ENCODE data around the gene NEUROD2.

NEUROD2 gene

GRCh38 chr17:39618246-39618913 lies 10.7 kb upstream of the NEUROD2 start:
- DNase-seq = peak; percentile 24

- peak; percentile 68 for DNase-seq
These were observed 9.9 kb upstream of the NEUROD2 start for GRCh38 chr17:39617446-39618245.

GRCh38 chr17:39617100-39617445 lies 9.4 kb upstream of the NEUROD2 start:
- DNase-seq = no peak

- no peak for DNase-seq
These were observed 7.7 kb upstream of the NEUROD2 start for GRCh38 chr17:39615434-39615833.

GRCh38 chr17:39614545-39615157 lies 6.9 kb upstream of the NEUROD2 start:
- DNase-seq = no peak

GRCh38 chr17:39612935-39613464 lies 5.3 kb upstream of the NEUROD2 start:
- DNase-seq = no peak

- no peak for DNase-seq
These were observed 4.7 kb upstream of the NEUROD2 start for GRCh38 chr17:39612291-39612894.

- no peak for DNase-seq
These were observed 3.8 kb upstream of the NEUROD2 start for GRCh38 chr17:39611401-39612112.

- DNase-seq = no peak
These were observed 1.8 kb upstream of the NEUROD2 start for GRCh38 chr17:39609416-39610025.

GRCh38 chr17:39608142-39608981 lies 642 bp upstream of the NEUROD2 start:
- no peak for DNase-seq

- no peak for DNase-seq
These were observed 466 bp downstream of the NEUROD2 start for GRCh38 chr17:39607057-39607850.

GRCh38 chr17:39606434-39607056 lies 1.2 kb downstream of the NEUROD2 start:
- DNase-seq = no peak

- no peak for DNase-seq
These were observed 2.0 kb downstream of the NEUROD2 start for GRCh38 chr17:39605492-39606433.

- DNase-seq = no peak
These were observed 2.7 kb downstream of the NEUROD2 start for GRCh38 chr17:39604911-39605491.

GRCh38 chr17:39603304-39604016 lies 4.3 kb downstream of the NEUROD2 start:
- no peak for DNase-seq

GRCh38 chr17:39602533-39603303 lies 5.0 kb downstream of the NEUROD2 start:
- DNase-seq = no peak

All from EL (cell line).